Measurements from ENCODE around the gene GOLGA1. TPM values are rescaled to one million over a fixed set of nuclear protein-coding genes. Genes with fewer than 3 reads are reported as not detected.
"Not testable (repeated sequence)": the region's sequence is repeated elsewhere in the genome, so short reads cannot be mapped to it uniquely, and the experiment has no call there.

GOLGA1 gene
- total RNA-seq, 1 experiment from 2014 or later = 14.2 TPM

DNA sequence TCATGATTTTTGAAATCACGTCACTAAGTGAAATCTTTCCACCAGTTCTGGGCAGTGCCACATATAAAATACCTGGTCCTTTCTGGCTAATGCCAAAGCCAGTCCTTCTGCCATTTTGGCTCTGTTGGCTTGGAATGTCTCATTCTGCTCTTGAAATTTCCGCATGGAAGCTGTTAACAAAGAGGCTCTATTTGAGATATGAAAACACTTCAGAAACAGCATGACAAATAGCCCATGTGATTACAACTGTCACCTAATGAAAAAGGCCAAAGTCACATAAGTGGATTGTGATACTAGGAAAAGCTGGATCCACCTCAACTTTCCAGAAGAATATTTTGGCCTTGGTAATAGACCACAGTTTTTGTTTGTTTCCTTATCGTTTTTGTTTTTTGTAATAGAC lies 12.8 kb downstream of the GOLGA1 start:
- H3K79me2 ChIP-seq (ENCODE audit: low read length) = no peaks in the 10 kb centered on the region
- no peaks in the 10 kb centered on the region for H3K9me2 ChIP-seq (replicated peaks; ENCODE audit: insufficient read depth, low read length)
- no peak overlapping the region for H3K27ac ChIP-seq (ENCODE audit: low read length)
- no peaks in the 10 kb centered on the region for H3K27me3 ChIP-seq (ENCODE audit: low read length)
- no peak overlapping the region for H3K9ac ChIP-seq (ENCODE audit: low read length)
- peaks cover 27% of the 10 kb centered on the region; the same call in 1 of the 2 replicates for H3K36me3 ChIP-seq (ENCODE audit: insufficient read depth, low read length)
- H3K4me1 ChIP-seq (ENCODE audit: low read length) = no peaks in the 10 kb centered on the region
- H3K4me3 ChIP-seq (ENCODE audit: low read length) = no peak overlapping the region
- H4K20me1 ChIP-seq (ENCODE audit: insufficient read depth, low read depth, low read length) = no peaks in the 10 kb centered on the region
- no peak overlapping the region for H3K4me2 ChIP-seq (ENCODE audit: low read depth, low read length, poor library complexity, severe bottlenecking)
- H3K9me3 ChIP-seq (ENCODE audit: low read length) = no peaks in the 10 kb centered on the region
- DNase-seq = no peak
- H2AFZ ChIP-seq (ENCODE audit: low read length) = no peak overlapping the region

DNA sequence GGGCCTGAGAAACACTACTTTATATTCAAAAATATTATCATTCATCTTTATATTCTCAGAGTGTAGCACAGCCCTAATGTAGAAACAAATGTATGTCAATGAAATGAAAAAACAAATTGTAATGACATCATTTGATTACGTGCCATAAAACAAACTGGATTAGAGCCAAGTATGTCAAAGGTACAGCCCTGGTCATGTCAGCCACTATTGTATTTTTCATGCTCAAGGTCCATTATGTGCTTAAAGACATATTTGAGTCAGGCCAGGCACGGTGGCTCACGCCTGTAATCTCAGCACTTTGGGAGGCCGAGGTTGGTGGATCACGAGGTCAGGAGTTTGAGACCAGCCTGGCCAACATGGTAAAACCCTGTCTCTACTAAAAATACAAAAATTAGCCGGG lies 20.5 kb downstream of the GOLGA1 start:
- not testable (repeated sequence) for H2AFZ ChIP-seq (ENCODE audit: low read length); H3K9me2 ChIP-seq (replicated peaks; ENCODE audit: insufficient read depth, low read length); H3K4me3 ChIP-seq (ENCODE audit: low read length); H3K9me3 ChIP-seq (ENCODE audit: low read length); H4K20me1 ChIP-seq (ENCODE audit: insufficient read depth, low read depth, low read length); H3K4me1 ChIP-seq (ENCODE audit: low read length); H3K79me2 ChIP-seq (ENCODE audit: low read length); H3K4me2 ChIP-seq (ENCODE audit: low read depth, low read length, poor library complexity, severe bottlenecking); H3K27ac ChIP-seq (ENCODE audit: low read length); DNase-seq; H3K27me3 ChIP-seq (ENCODE audit: low read length); H3K9ac ChIP-seq (ENCODE audit: low read length)
- peaks cover 14% of the 10 kb centered on the region; the same call in 1 of the 2 replicates for H3K36me3 ChIP-seq (ENCODE audit: insufficient read depth, low read length)

DNA sequence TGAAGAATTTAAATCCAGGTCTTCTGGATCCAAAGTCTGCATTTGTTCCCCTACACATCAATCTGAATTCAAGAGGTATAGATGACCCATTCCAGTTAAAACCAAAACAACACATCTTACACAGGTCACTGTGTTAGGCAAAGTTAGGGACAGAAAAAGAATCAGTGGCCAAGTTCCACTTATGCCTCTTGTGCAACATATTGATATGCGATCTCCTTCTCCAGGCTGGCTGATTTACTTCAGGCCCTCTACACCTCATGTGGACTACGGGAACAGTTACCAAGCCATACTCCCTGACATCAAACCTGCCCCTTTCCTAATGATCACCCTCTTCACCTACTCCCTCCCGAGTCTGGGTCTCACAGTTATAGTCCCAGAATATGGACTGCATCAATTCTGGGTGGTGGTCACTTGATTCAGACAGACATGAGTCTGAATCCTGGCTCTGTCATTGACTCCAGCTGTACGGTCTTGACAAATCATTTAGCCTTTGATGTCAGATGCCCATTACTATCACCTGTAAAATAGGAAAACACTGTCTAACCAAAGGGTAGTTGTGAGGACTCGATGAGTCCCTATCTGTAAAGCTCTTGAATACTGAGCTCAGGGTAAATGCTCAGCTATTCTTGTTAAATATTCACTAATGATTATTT lies 26.0 kb downstream of the GOLGA1 start:
- Histone ChIP-seq H3K27me3 (ENCODE audit: low read length) (no peaks in the 10 kb centered on the region), H2AFZ (ENCODE audit: low read length) (no peak overlapping the region), H3K4me2 (ENCODE audit: low read depth, low read length, poor library complexity, severe bottlenecking) (no peak overlapping the region), H3K9me3 (ENCODE audit: low read length) (no peaks in the 10 kb centered on the region), H3K9ac (ENCODE audit: low read length) (no peak overlapping the region), H3K27ac (ENCODE audit: low read length) (no peak overlapping the region), H3K4me3 (ENCODE audit: low read length) (no peak overlapping the region), H4K20me1 (ENCODE audit: insufficient read depth, low read depth, low read length) (no peaks in the 10 kb centered on the region), H3K36me3 (ENCODE audit: insufficient read depth, low read length) (peaks cover 4% of the 10 kb centered on the region; the same call in 1 of the 2 replicates), H3K4me1 (ENCODE audit: low read length) (no peaks in the 10 kb centered on the region), H3K9me2 (replicated peaks; ENCODE audit: insufficient read depth, low read length) (no peaks in the 10 kb centered on the region), H3K79me2 (ENCODE audit: low read length) (no peaks in the 10 kb centered on the region)
- DNase-seq = no peak

DNA sequence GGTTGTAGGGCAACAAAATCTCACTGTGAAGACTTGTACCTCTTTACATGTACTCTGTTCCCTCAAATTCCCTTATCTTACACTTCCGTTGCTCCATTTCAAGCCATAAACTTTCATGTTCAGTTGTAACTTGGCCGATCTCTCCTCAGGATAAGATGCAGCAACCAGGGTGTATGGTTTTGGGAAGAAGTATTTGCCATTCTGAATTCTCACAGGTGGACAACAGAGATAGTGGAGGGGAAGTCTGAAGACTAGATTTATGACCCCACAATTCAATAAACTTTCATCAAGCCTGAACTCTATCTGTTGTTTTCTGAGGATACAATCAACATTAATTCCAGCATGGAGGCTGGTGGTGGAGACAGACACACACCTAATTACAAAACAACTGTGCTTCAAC lies 27.5 kb downstream of the GOLGA1 start:
- no peaks in the 10 kb centered on the region for H4K20me1 ChIP-seq (ENCODE audit: insufficient read depth, low read depth, low read length)
- no peak overlapping the region for H3K4me2 ChIP-seq (ENCODE audit: low read depth, low read length, poor library complexity, severe bottlenecking)
- H3K4me1 ChIP-seq (ENCODE audit: low read length) = no peaks in the 10 kb centered on the region
- H3K27me3 ChIP-seq (ENCODE audit: low read length) = no peaks in the 10 kb centered on the region
- DNase-seq = no peak
- no peak overlapping the region for H3K9ac ChIP-seq (ENCODE audit: low read length)
- H3K27ac ChIP-seq (ENCODE audit: low read length) = no peak overlapping the region
- H3K4me3 ChIP-seq (ENCODE audit: low read length) = no peak overlapping the region
- H3K79me2 ChIP-seq (ENCODE audit: low read length) = no peaks in the 10 kb centered on the region
- no peaks in the 10 kb centered on the region; the same call in 1 of the 2 replicates for H3K36me3 ChIP-seq (ENCODE audit: insufficient read depth, low read length)
- no peak overlapping the region for H2AFZ ChIP-seq (ENCODE audit: low read length)
- H3K9me3 ChIP-seq (ENCODE audit: low read length) = no peaks in the 10 kb centered on the region
- no peaks in the 10 kb centered on the region for H3K9me2 ChIP-seq (replicated peaks; ENCODE audit: insufficient read depth, low read length)

DNA sequence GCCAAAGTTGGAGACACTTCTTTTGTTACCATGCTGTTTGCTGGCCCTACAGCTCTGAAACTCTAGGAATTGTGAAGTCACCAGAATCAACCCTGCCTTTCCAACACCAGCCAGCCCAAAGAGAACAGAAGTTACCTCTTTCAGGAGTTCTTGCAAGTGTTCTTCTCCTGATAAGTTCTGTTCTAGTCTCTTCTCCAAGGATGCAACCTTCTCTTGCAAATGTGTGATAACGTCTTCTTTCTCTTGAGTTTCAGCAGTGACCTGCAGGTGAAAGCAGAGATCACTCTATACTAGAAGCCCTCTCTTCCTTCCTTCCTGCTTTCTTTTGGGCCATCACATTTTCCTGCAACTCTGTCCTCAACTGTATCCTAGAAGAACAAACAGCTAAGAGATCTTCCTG lies 29.1 kb downstream of the GOLGA1 start:
- no peak for DNase-seq
- Histone ChIP-seq H3K4me3 (ENCODE audit: low read length) (no peak overlapping the region), H2AFZ (ENCODE audit: low read length) (no peak overlapping the region), H3K36me3 (ENCODE audit: insufficient read depth, low read length) (no peaks in the 10 kb centered on the region), H3K79me2 (ENCODE audit: low read length) (no peaks in the 10 kb centered on the region), H3K4me2 (ENCODE audit: low read depth, low read length, poor library complexity, severe bottlenecking) (no peak overlapping the region), H3K4me1 (ENCODE audit: low read length) (no peaks in the 10 kb centered on the region), H3K9ac (ENCODE audit: low read length) (no peak overlapping the region), H3K27me3 (ENCODE audit: low read length) (no peaks in the 10 kb centered on the region), H3K9me2 (replicated peaks; ENCODE audit: insufficient read depth, low read length) (no peaks in the 10 kb centered on the region), H3K27ac (ENCODE audit: low read length) (no peak overlapping the region), H4K20me1 (ENCODE audit: insufficient read depth, low read depth, low read length) (no peaks in the 10 kb centered on the region), H3K9me3 (ENCODE audit: low read length) (no peaks in the 10 kb centered on the region)

DNA sequence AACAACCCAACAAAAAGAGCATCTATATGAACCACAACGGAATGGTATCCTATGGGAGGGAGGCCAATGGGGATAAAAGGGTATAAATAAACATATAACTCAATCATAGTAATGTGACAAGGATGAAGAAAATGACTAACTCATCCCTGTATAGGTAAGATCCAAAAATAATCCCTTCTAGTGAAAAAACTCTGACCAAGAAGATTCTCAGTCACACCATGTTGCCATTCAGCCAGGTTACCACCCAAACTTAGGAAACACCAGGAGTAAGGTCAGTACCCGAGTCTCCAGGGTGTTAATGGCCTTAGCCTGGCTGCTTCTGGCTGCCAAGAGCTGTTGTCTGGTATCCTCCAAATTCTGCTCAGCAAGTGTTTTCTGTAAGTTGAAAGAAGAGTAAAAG lies 32.8 kb downstream of the GOLGA1 start:
- Histone ChIP-seq H3K4me3 (ENCODE audit: low read length) (no peak overlapping the region), H4K20me1 (ENCODE audit: insufficient read depth, low read depth, low read length) (no peaks in the 10 kb centered on the region), H3K9me2 (replicated peaks; ENCODE audit: insufficient read depth, low read length) (no peaks in the 10 kb centered on the region), H2AFZ (ENCODE audit: low read length) (no peak overlapping the region), H3K4me1 (ENCODE audit: low read length) (no peaks in the 10 kb centered on the region), H3K79me2 (ENCODE audit: low read length) (no peaks in the 10 kb centered on the region), H3K4me2 (ENCODE audit: low read depth, low read length, poor library complexity, severe bottlenecking) (no peak overlapping the region), H3K36me3 (ENCODE audit: insufficient read depth, low read length) (no peaks in the 10 kb centered on the region; the same call in 1 of the 2 replicates), H3K27me3 (ENCODE audit: low read length) (no peaks in the 10 kb centered on the region), H3K9ac (ENCODE audit: low read length) (no peak overlapping the region), H3K9me3 (ENCODE audit: low read length) (no peaks in the 10 kb centered on the region), H3K27ac (ENCODE audit: low read length) (no peak overlapping the region)
- no peak for DNase-seq

DNA sequence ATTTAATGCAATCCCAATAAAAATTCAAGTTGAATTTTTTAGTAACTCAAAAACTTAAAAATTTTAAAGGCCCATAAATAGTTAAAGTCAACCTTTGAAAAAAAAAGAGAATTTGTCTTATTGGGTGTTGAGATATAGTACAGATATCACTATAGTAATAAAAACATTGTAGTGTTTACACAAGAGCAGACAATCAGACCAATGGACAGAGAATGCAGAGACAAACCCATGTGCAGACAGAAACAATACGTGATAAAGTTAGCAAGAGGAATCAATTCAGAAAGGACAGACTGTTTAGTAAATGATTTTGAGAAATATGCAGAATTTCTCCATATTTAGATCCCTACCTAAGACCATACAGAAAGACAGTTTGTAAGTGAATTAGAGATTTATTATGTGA lies 33.9 kb downstream of the GOLGA1 start:
- Histone ChIP-seq H3K4me3 (ENCODE audit: low read length) (no peak overlapping the region), H3K79me2 (ENCODE audit: low read length) (no peaks in the 10 kb centered on the region), H3K9me3 (ENCODE audit: low read length) (no peaks in the 10 kb centered on the region), H4K20me1 (ENCODE audit: insufficient read depth, low read depth, low read length) (no peaks in the 10 kb centered on the region), H3K9ac (ENCODE audit: low read length) (no peak overlapping the region), H3K27ac (ENCODE audit: low read length) (no peak overlapping the region), H3K36me3 (ENCODE audit: insufficient read depth, low read length) (no peaks in the 10 kb centered on the region; the same call in 1 of the 2 replicates), H3K27me3 (ENCODE audit: low read length) (no peaks in the 10 kb centered on the region), H3K4me2 (ENCODE audit: low read depth, low read length, poor library complexity, severe bottlenecking) (no peak overlapping the region), H3K9me2 (replicated peaks; ENCODE audit: insufficient read depth, low read length) (no peaks in the 10 kb centered on the region), H3K4me1 (ENCODE audit: low read length) (no peaks in the 10 kb centered on the region), H2AFZ (ENCODE audit: low read length) (no peak overlapping the region)
- no peak for DNase-seq

DNA sequence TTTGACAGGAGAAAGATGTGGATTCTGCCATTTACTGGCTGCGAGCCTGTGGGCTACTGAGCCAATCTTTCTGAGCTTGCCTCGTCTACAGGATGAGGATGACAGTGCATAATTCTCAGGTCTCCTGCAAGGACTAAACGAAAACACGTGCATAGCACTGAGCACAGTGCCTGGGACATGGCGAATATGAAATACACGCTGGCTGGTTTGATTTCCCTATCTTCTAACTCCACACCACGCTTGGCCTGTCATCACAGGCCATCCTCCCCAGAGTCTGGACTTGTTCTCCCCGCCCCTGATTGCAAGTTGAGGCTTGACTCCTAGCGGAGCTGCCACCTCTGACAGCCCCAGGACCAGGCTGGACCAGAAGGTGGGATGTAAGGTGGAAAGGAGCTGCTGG lies 41.0 kb downstream of the GOLGA1 start:
- Histone ChIP-seq H3K27me3 (ENCODE audit: low read length) (no peaks in the 10 kb centered on the region), H3K36me3 (ENCODE audit: insufficient read depth, low read length) (peaks cover 6% of the 10 kb centered on the region; the same call in 1 of the 2 replicates), H3K27ac (ENCODE audit: low read length) (no peak overlapping the region), H3K4me2 (ENCODE audit: low read depth, low read length, poor library complexity, severe bottlenecking) (no peak overlapping the region), H3K9me3 (ENCODE audit: low read length) (no peaks in the 10 kb centered on the region), H3K4me3 (ENCODE audit: low read length) (no peak overlapping the region), H3K9ac (ENCODE audit: low read length) (no peak overlapping the region), H4K20me1 (ENCODE audit: insufficient read depth, low read depth, low read length) (no peaks in the 10 kb centered on the region), H3K4me1 (ENCODE audit: low read length) (no peaks in the 10 kb centered on the region), H3K79me2 (ENCODE audit: low read length) (0 out of 2 replicates have a peak, but pooled peaks cover 1% of the 10 kb centered on the region), H2AFZ (ENCODE audit: low read length) (no peak overlapping the region), H3K9me2 (replicated peaks; ENCODE audit: insufficient read depth, low read length) (no peaks in the 10 kb centered on the region)
- no peak for DNase-seq
